ENCODE measurements around the gene STEAP3. TPM values are rescaled to one million over a fixed set of nuclear protein-coding genes. Genes with fewer than 3 reads are reported as not detected.

STEAP3 gene
- total RNA-seq, 4 donors from 2014 or later = 5.5 to 19.8 (median 8.1) TPM

DNA sequence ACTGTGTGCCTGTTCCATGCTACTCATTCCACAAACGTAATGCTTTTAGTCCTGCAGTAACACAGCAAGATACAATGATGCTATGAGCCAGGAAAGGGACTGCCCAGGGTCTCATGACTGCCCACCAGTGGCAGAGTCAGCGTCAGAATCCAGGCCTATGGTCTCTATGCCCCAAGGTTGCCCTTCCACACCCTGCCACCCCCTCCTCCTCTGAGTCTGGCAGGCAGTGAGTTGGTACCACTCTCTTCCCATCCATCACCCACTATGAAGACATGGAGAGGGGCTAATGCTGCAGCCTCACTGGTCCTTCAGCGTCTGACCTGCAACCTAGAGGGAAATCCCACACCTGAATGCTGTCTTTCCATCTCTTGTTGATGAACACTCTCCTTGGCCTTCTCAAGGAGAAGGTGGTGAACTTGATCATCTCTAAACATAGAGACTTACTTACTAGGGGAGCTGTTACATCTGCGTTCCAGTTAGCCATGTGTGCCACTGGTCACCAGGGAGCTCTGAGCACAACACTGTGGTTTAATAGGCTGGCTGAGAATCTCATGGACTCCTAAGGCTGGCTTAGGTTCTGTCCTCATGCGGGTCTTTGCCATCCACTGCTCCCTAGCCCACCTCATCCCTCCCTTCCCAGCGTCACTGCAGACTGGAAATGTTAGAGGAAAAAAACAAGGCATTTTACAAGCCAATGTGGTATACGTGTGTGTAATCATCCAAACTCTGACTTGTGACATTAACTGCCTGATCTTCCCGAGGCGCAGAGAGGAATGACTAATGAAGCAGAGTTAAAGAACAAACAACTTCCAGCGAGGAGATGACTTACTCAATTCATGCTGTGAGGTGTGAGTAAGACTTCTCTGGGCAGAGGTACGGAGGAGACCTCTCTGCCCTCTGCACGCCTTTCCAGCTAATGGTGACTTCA, 28.8 kb downstream of the STEAP3 start:
- TF ChIP-seq EP300 (IDR thresholded peaks at IDR 0.05) (no peak), POLR2A (IDR thresholded peaks at IDR 0.05) (no peak)
- TF ChIP-seq, protein P1, sequence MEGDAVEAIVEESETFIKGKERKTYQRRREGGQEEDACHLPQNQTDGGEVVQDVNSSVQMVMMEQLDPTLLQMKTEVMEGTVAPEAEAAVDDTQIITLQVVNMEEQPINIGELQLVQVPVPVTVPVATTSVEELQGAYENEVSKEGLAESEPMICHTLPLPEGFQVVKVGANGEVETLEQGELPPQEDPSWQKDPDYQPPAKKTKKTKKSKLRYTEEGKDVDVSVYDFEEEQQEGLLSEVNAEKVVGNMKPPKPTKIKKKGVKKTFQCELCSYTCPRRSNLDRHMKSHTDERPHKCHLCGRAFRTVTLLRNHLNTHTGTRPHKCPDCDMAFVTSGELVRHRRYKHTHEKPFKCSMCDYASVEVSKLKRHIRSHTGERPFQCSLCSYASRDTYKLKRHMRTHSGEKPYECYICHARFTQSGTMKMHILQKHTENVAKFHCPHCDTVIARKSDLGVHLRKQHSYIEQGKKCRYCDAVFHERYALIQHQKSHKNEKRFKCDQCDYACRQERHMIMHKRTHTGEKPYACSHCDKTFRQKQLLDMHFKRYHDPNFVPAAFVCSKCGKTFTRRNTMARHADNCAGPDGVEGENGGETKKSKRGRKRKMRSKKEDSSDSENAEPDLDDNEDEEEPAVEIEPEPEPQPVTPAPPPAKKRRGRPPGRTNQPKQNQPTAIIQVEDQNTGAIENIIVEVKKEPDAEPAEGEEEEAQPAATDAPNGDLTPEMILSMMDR (IDR thresholded peaks at IDR 0.05) = no peak
- H3K27ac ChIP-seq = no peak overlapping the region
- 63 to 71% methylated on average over 12 of the region's 12 CpGs for WGBS, 2 donors

DNA sequence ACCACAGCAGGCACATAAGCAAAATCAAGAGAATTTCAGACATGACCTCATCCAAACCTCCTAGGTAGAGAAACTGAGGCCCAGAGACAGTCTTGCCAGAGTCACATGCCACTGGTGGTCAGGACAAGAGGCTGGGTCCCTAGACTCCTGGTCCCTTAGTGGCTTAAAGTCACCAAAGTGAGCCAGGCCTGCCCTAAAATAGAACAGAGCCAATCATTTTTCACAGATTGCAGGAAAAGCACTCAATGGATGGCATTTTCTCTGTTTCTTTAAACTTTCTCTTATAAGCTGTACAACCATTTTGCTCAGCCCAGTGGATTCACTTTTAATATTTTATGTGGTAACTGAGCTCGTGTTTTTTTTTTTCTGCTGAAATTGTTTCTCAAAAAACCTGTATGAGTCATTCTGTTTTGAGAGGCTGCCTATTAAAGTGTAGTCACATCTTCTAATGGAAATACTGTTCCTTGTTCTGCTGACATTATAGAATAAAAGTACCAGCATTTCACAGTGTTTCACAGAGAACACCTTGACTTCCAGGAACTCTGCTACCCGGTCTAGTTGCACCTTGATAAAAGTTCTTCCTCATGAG, 29.6 kb downstream of the STEAP3 start:
- Histone ChIP-seq H3K4me3 (no peak overlapping the region), H3K4me1 (peaks cover 0 to 11% (median 2%) of the 10 kb centered on the region in 4 donors), H3K27ac (no peak overlapping the region), H3K27me3 (no peaks in the 10 kb centered on the region), H3K36me3 (peaks cover 0 to 6% (median 0%) of the 10 kb centered on the region in 3 donors), H3K9me3 (no peaks in the 10 kb centered on the region)
- no peak for DNase-seq (ENCODE audit: low spot score in 2 of 2)
- TF ChIP-seq EP300 (IDR thresholded peaks at IDR 0.05) = no peak
- no peak for TF ChIP-seq POLR2A (IDR thresholded peaks at IDR 0.05)
- TF ChIP-seq, protein P1 (IDR thresholded peaks at IDR 0.05) = no peak
- 56 to 61% methylated on average over 2 of the region's 2 CpGs for WGBS, 2 donors

More for the DNA sequence above, 28.8 kb downstream of the STEAP3 start:
- no peaks in the 10 kb centered on the region for H3K27me3 ChIP-seq
- H3K4me1 ChIP-seq = peaks cover 0 to 11% (median 2%) of the 10 kb centered on the region in 4 donors
- H3K9me3 ChIP-seq = no peaks in the 10 kb centered on the region
- DNase-seq (ENCODE audit: low spot score in 2 of 2) = no peak
- peaks cover 0 to 9% (median 0%) of the 10 kb centered on the region in 3 donors for H3K36me3 ChIP-seq
- H3K4me3 ChIP-seq = no peak overlapping the region

DNA sequence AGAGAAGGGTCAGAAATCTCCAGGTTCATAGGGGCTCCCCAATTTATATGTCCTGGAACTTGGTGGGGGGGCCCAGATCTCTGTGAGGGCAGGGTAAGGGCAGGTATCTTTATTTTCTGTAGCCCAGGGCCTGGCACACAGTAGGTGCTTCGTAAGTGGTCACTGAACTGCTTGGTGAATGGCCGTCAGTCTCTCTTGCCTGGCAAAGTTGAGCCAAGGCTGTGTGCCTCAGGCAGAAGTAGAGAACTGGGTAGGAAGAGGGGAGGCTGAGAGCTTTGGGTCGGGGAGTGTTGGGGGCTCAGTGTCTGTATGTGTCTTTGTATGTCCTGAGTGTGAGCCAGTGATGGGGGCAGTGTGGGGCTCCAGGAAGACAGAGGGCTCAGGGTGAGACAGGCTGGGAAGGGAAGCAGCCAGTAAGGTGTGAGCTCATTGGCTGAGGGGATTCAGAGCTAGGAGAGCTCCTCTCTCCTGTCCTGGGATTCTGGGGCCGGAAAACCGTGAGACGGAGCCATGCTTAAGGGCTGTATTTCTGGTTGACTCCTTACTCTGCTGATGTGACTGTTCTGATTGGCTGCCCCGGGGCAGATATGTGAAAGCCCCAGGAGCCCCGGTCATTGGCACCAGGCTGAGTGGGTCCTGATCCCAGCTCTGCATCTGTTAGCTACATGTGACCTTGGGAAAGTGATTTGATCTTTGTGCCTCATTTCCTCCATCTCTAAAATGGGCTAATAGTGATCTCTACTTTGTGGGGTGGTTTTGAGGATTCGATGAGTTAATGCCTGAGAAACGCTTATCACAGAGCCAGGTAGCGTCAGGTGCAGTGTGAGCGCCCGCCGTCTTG, 30.3 kb downstream of the STEAP3 start:
- Histone ChIP-seq H3K4me3 (no peak overlapping the region), H3K36me3 (peaks cover 0 to 6% (median 0%) of the 10 kb centered on the region in 3 donors), H3K9me3 (no peaks in the 10 kb centered on the region), H3K4me1 (peaks cover 0 to 14% (median 2%) of the 10 kb centered on the region in 4 donors), H3K27me3 (no peaks in the 10 kb centered on the region), H3K27ac (no peak overlapping the region)
- no peak for DNase-seq (ENCODE audit: low spot score in 2 of 2)
- TF ChIP-seq, protein P1 (IDR thresholded peaks at IDR 0.05) = no peak
- WGBS, 2 donors = 84 to 89% methylated on average over 12 to 14 of the region's 14 CpGs

DNA sequence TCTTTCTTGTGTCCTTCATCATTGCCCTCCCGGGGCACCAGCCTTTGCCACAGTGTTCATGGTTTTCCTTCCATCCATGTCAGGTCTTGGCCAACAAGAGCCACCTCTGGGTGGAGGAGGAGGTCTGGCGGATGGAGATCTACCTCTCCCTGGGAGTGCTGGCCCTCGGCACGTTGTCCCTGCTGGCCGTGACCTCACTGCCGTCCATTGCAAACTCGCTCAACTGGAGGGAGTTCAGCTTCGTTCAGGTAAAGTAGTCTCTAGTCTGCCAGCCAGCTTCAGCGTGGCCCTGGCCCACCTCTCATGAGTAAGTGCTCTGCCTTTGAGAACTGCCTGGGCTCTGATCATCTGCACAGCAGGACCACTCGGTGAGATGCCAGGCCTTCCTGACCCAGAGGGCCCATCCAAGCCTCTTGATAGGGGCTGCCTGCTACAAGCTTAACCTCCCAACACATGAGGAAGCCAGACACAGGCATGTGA, 31.0 kb downstream of the STEAP3 start:
- Histone ChIP-seq H3K27me3 (no peaks in the 10 kb centered on the region), H3K36me3 (peaks cover 0 to 6% (median 0%) of the 10 kb centered on the region in 3 donors), H3K27ac (no peak overlapping the region), H3K4me3 (no peak overlapping the region), H3K9me3 (no peaks in the 10 kb centered on the region), H3K4me1 (peaks cover 0 to 20% (median 6%) of the 10 kb centered on the region in 4 donors)
- TF ChIP-seq, protein P1 (IDR thresholded peaks at IDR 0.05) = no peak
- TF ChIP-seq EP300 (IDR thresholded peaks at IDR 0.05) (no peak), POLR2A (IDR thresholded peaks at IDR 0.05) (no peak)
- no peak for DNase-seq (ENCODE audit: low spot score in 2 of 2)
- 92 to 96% methylated on average over 10 of the region's 10 CpGs for WGBS, 2 donors
